Heart right ventricle (tissue), 16 donors: Measurements from ENCODE around the gene NHSL1. TPM values are rescaled to one million over a fixed set of nuclear protein-coding genes. Genes with fewer than 3 reads are reported as not detected.
"Not testable (repeated sequence)": the region's sequence is repeated elsewhere in the genome, so short reads cannot be mapped to it uniquely, and the experiment has no call there.

ENCODE experiments used
- ATAC-seq, 8 donors: fragments of 200-7000 bp; cut with Tn5 transposase; one replicate each; pipeline ENCODE4 v1.9.1; 2020; ENCODE audit warnings: mild to moderate bottlenecking in 8 of 8, moderate library complexity in 8 of 8, moderate number of reproducible peaks in 1 of 8
- DNase-seq, 2 donors: peaks; one replicate each; pipeline ENCODE4 v3.0.0-alpha.2; 2020
- H3K27ac ChIP-seq, 10 donors: fragments of 200-600 bp; sonication (generic) in 2 of 10; one replicate each; pipeline versions ENCODE4 v1.5.0 to v1.8.0; 2020 to 2022; ENCODE audit warnings: mild to moderate bottlenecking in 3 of 10
- H3K27me3 ChIP-seq, 7 donors: fragments of 200-600 bp; one replicate each; pipeline ENCODE4 v1.8.0; 2021 to 2022; ENCODE audit warnings: mild to moderate bottlenecking in 2 of 7
- H3K36me3 ChIP-seq, 9 donors: fragments of 200-600 bp; sonication (generic) in 1 of 9; one replicate each; pipeline versions ENCODE4 v1.5.0 to v1.8.0; 2020 to 2022; ENCODE audit warnings: mild to moderate bottlenecking in 2 of 9
- H3K4me1 ChIP-seq, 9 donors: fragments of 200-600 bp; sonication (generic) in 1 of 9; one replicate each; pipeline versions ENCODE4 v1.5.0 to v1.8.0; 2020 to 2022; ENCODE audit warnings: mild to moderate bottlenecking in 4 of 9
- H3K4me3 ChIP-seq, 10 donors: fragments of 200-600 bp; sonication (generic) in 2 of 10; one replicate each; pipeline versions ENCODE4 v1.5.0 to v1.8.0; 2020 to 2022; ENCODE audit warnings: mild to moderate bottlenecking in 7 of 10, moderate library complexity in 2 of 10
- H3K9me3 ChIP-seq, 11 donors: fragments of 200-600 bp in 10 of 11; sonication (generic) in 2 of 11; one replicate each; pipeline versions ENCODE4 v1.5.0 to v1.8.0; 2013 to 2022; ENCODE audit warnings: mild to moderate bottlenecking in 2 of 11, control low read depth in 1 of 11, moderate library complexity in 1 of 11
- CTCF ChIP-seq, 9 donors: fragments of 200-600 bp; sonication (generic) in 2 of 9; IDR thresholded peaks; one replicate each; pipeline versions ENCODE4 v1.5.0 to v1.8.0; 2021 to 2022; ENCODE audit warnings: antibody characterized with exemption in 9 of 9, mild to moderate bottlenecking in 5 of 9, moderate library complexity in 1 of 9
- WGBS, 2 donors: extraction: QIAGEN DNeasy Blood & Tissue Kit; methylation state at CpG; one replicate each; pipeline ENCODE4 v1.1.7; 2013; ENCODE audit warnings: inconsistent platforms in 1 of 2; 5-methylcytosine and 5-hydroxymethylcytosine counted together
- intact Hi-C, 10 donors: fragments of 100-400 bp; cut with DNase I; formaldehyde crosslinking; loops; one replicate each; pipeline versions ENCODE4 v1.11.1 to v1.14.2; 2022
- polyA plus RNA-seq, 2 donors: library from polyadenylated mRNA; stranded (reverse); fragments of 200-250 nt; gene quantifications; one replicate each; pipeline ENCODE4 v1.2.3, GENCODE V29; 2013
- total RNA-seq, 10 donors: library from RNA; stranded (reverse); fragmentation: NEBNext Ultra II Directional in 3 of 10; extraction: Animal tissue kit (Norgen Biotek cat#: 25700) in 3 of 10; gene quantifications; one replicate each; pipeline versions ENCODE4 v1.2.1 to v1.2.4, GENCODE V29; 2021 to 2023
- donor health status: Arrhythmogenic right ventricular cardiomyopathy.
- donor health status: ischemic (EF 13 %, LVEDD 7.1; RV severe dilation, severe dysfunction).
- donor health status: healthy with polysubstance abuse.
- donor health status: DM: no; HTN: yes; CAD: no.
- donor health status: DM: no; HTN: no; CAD: no.
- donor health status: ischemic (EF 25% LVEDD 6.9; RV normal size, moderate dysfunction).
- donor health status: ischemic (EF 25% LVEDD 5.7; RV mildly dilated, moderate dysfunction).
- donor health status: healthy.
- donor health status: DM: yes; HTN: yes; CAD: no.
- donor health status: Ischemic cardiomyopathy.
- donor health status: ischemic (EF 35%, LVEDD 5.7; RV mildly dilated, moderate dysfunction).
- donor health status: nonischemic (EF 11% LVEDD 7.7; RV severe dilation, severe dysfunction).
- donor health status: DM: yes; HTN: yes; CAD: no.
- donor health status: PGD.
- donor health status: ischemic (EF 29% LVEDD 5.4; RV normal size, mild dysfunction).
- donor health status: nonischemic (EF 23%, LVEDD 6.1; RV moderate dilation, normal function).

NHSL1 gene
- total and polyA plus RNA-seq, 12 donors, result 5.0 to 97.4 (median 74.7) TPM

DNA sequence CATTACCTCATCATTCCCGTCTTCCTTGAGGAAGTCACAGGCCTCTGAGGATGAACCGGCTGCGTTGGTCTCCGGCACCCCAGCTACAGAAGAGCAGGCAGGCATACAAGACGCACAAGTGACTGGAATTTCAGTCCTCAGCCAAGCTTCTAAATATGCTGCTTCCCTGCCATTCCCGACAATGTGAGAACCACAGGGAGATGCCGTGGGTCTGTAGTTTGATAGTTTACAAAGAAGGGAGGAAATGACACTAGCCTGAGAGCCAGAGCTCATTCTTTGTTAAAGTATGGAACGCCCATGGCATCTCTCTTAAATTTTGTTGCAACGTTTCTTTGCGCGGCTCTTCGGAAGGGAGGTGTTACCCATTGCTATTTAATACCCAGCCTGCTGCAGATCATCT, 69.5 kb downstream of the NHSL1 start:
- H3K27ac ChIP-seq, result peak overlapping the region in 9 of 10 donors; percentile 17 to 83 (median 55)
- TF ChIP-seq CTCF (IDR thresholded peaks at IDR 0.05), result no peak
- H3K27me3 ChIP-seq, result no peaks in the 10 kb centered on the region
- H3K9me3 ChIP-seq, result no peaks in the 10 kb centered on the region
- peaks cover 0 to 62% (median 32%) of the 10 kb centered on the region in 9 donors for H3K4me1 ChIP-seq
- DNase-seq (no peak), ATAC-seq (peak in 3 of 8 donors; percentile 19 to 27 (median 20))
- intact Hi-C loops, result loop anchor here (2.0 to 10.0 kb wide), 16 partner anchors 75 to 343 kb away; partner anchors contain the start of gene CCDC28A (in 1 of the 10)
- H3K4me3 ChIP-seq, result peak overlapping the region in 6 of 10 donors; percentile 1 to 23 (median 16)
- peaks cover 0 to 43% (median 0%) of the 10 kb centered on the region in 9 donors for H3K36me3 ChIP-seq
- 45 to 51% methylated on average over 12 of the region's 12 CpGs for WGBS, 2 donors

- intact Hi-C loops, result loop anchor here (2.0 to 10.0 kb wide), 10 partner anchors 83 to 343 kb away; partner anchors contain the start of gene CCDC28A (in 1 of the 10)
- ATAC-seq, result peak in 5 of 8 donors; percentile 32 to 55 (median 39)
- H3K4me3 ChIP-seq, result peak overlapping the region in 5 of 10 donors; percentile 1 to 23 (median 18)
- peak; percentile 36 to 80 (median 61) for TF ChIP-seq CTCF (IDR thresholded peaks at IDR 0.05)
- H3K27ac ChIP-seq, result peak overlapping the region in 9 of 10 donors; percentile 17 to 83 (median 55)
- H3K36me3 ChIP-seq, result peaks cover 0 to 50% (median 3%) of the 10 kb centered on the region in 9 donors
- H3K27me3 ChIP-seq, result no peaks in the 10 kb centered on the region
- peaks cover 0 to 59% (median 32%) of the 10 kb centered on the region in 9 donors for H3K4me1 ChIP-seq
- no peak for DNase-seq
- WGBS, 2 donors, result 29 to 30% methylated on average over 8 of the region's 8 CpGs
- H3K9me3 ChIP-seq, result no peaks in the 10 kb centered on the region
These were observed 70.2 kb downstream of the NHSL1 start for GRCh38 chr6:138428944-138429598.

DNA sequence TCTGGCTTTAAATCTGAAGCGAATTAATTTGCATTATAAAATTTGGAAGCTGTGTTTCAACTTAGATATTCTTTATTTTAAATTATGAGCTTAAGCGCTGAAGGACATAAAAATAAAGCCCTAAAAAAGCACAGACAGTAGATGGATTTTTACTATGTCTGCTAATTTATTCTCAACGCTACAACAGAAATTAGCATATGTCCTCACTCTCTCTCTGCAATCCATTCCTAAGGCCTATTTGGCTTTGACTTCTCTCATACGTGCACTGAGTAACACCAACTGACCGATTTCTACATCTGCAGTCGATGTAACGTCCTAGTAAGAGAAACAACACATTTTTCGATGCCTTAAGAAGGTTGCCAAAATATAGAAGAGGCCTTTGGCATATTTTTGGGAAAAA, 71.6 kb downstream of the NHSL1 start:
- no peak for DNase-seq
- Histone ChIP-seq H3K9me3 (no peaks in the 10 kb centered on the region), H3K4me1 (peaks cover 0 to 65% (median 40%) of the 10 kb centered on the region in 9 donors), H3K4me3 (no peak overlapping the region), H3K27ac (peak overlapping the region in 7 of 10 donors; percentile 45 to 83 (median 52)), H3K36me3 (peaks cover 0 to 50% (median 13%) of the 10 kb centered on the region in 9 donors), H3K27me3 (no peaks in the 10 kb centered on the region)
- intact Hi-C loops, result loop anchor here (2.0 to 10.0 kb wide), 10 partner anchors 85 to 345 kb away; partner anchors contain the start of gene CCDC28A (in 1 of the 10)
- WGBS, 2 donors, result 64 to 75% methylated on average over 8 of the region's 8 CpGs
- no peak for ATAC-seq
- TF ChIP-seq CTCF (IDR thresholded peaks at IDR 0.05), result no peak

GRCh38 chr6:138426500-138427123, 72.7 kb downstream of the NHSL1 start:
- H3K9me3 ChIP-seq, result no peaks in the 10 kb centered on the region
- no peak overlapping the region for H3K4me3 ChIP-seq
- H3K36me3 ChIP-seq, result peaks cover 0 to 41% (median 13%) of the 10 kb centered on the region in 9 donors
- WGBS, 2 donors, result 71 to 73% methylated on average over 5 of the region's 5 CpGs
- no peaks in the 10 kb centered on the region for H3K27me3 ChIP-seq
- H3K27ac ChIP-seq, result peak overlapping the region in 4 of 10 donors; percentile 16 to 30 (median 24)
- DNase-seq, result no peak
- peak in 2 of 9 donors; percentile 10 to 21 for TF ChIP-seq CTCF (IDR thresholded peaks at IDR 0.05)
- intact Hi-C loops, result loop anchor here in 9 of 10 donors (5.0 to 10.0 kb wide), 7 partner anchors 86 to 346 kb away; partner anchors contain the start of gene CCDC28A (in 1 of the 9)
- peaks cover 0 to 59% (median 38%) of the 10 kb centered on the region in 9 donors for H3K4me1 ChIP-seq
- ATAC-seq, result no peak

DNA sequence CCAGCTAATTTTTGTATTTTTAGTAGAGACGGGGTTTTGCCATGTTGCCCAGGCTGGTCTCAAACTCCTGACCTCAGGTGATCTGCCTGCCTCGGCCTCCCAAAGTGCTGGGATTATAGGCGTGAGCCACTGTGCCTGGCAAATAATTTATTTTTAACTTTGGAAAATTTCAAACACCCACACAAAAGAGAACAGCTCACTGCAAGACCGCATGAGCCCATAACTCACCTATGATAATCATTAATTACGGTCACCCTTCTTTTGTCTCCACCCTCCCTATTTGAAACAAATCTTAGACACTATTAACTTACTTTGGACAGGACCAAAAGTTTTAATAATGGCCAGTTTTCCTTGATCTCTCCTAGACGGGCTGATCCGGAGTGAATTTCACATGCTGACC, 74.0 kb downstream of the NHSL1 start:
- H3K9me3 ChIP-seq, DNase-seq, H3K27me3 ChIP-seq, H3K4me3 ChIP-seq, H3K27ac ChIP-seq, ATAC-seq: not testable (repeated sequence)
- peaks cover 0 to 45% (median 13%) of the 10 kb centered on the region in 9 donors for H3K36me3 ChIP-seq
- peaks cover 0 to 50% (median 31%) of the 10 kb centered on the region in 9 donors for H3K4me1 ChIP-seq
- WGBS, 2 donors, result 91% methylated on average over 7 of the region's 7 CpGs
- intact Hi-C loops, result loop anchor here in 9 of 10 donors (5.0 to 10.0 kb wide), 7 partner anchors 87 to 347 kb away; partner anchors contain the start of gene CCDC28A (in 1 of the 9)
